ENCODE results near the gene LENG9. TPM values are rescaled to one million over a fixed set of nuclear protein-coding genes. Genes with fewer than 3 reads are reported as not detected.
"Not testable (repeated sequence)": the region's sequence is repeated elsewhere in the genome, so short reads cannot be mapped to it uniquely, and the experiment has no call there.

Gene LENG9
- total RNA-seq, 1 experiment from 2014 or later: 0.40 TPM

DNA sequence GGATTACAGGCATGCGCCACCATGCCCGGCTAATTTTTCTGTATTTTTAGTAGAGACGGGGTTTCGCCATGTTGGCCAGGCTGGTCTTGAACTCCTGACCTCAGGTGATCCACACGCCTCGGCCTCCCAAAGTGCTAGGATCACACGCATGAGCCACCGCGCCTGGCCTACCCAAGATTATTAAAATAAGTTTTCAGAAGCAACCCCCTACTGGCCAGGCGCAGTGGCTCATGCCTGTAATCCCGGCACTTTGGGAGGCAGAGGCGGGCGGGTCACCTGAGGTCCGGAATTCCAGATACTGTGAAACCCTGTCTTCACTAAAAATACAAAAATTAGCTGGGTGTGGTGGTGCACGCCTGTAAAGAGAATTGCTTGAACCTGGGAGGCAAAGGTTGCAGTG is 17.2 kb downstream of the LENG9 start:
- DNase-seq, H3K4me3 ChIP-seq, H3K27me3 ChIP-seq: not testable (repeated sequence)

DNA sequence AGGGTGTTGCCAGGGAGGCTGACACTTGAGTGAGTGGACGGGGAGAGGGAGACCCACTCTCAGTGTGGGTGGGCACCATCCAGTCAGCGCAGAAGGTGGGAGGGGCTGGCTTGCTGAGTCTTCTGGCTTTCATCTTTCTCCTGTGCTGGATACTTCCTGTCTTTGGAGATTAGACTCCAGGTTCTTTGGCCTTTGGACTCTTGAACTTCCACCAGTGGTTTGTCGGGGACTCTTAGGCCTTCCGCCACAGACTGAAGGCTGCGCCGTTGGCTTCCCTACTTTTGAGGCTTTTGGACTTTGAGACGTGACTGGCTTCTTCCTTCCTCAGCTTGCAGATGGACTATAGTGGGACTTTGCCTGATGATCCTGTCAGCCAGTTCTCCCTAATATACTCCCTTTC is 18.8 kb downstream of the LENG9 start:
- H3K36me3 ChIP-seq: peaks cover 3% of the 10 kb centered on the region; the same call in 1 of the 2 replicates
- H3K4me3 ChIP-seq: no peak overlapping the region
- no peak for DNase-seq
- H3K27me3 ChIP-seq: no peaks in the 10 kb centered on the region
- no peaks in the 10 kb centered on the region; the same call in 1 of the 2 replicates for H3K4me1 ChIP-seq
- H3K9me3 ChIP-seq (replicated peaks): no peaks in the 10 kb centered on the region
- no peak overlapping the region for H3K27ac ChIP-seq

More for the DNA sequence above, 17.2 kb downstream of the LENG9 start:
- peaks cover 11% of the 10 kb centered on the region for H3K36me3 ChIP-seq
- not testable (repeated sequence) for H3K4me1 ChIP-seq; H3K9me3 ChIP-seq (replicated peaks); H3K27ac ChIP-seq

DNA sequence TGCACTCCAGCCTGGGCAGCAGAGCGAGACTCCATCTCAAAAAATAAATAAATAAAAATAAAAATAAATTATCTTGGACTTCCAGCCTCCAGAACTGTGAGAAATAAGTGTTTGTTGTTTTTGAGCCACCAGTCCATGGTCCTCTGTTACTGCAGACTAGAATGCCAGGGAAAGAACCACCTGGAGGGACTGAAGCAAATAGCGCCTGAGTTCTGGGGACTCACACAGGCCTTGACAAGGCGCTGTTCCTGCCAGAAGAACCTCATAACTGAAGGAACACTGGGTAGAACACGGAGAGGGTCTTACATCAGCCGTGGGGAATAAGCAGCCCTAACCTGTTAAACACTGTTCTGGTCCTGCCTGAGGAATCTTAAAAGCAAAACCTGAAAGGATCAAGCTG is 22.9 kb downstream of the LENG9 start:
- Histone ChIP-seq H3K4me3 (no peak overlapping the region), H3K27me3 (no peaks in the 10 kb centered on the region), H3K9me3 (replicated peaks) (no peaks in the 10 kb centered on the region), H3K36me3 (peaks cover 3% of the 10 kb centered on the region), H3K4me1 (no peaks in the 10 kb centered on the region), H3K27ac (no peak overlapping the region)
- no peak for DNase-seq

DNA sequence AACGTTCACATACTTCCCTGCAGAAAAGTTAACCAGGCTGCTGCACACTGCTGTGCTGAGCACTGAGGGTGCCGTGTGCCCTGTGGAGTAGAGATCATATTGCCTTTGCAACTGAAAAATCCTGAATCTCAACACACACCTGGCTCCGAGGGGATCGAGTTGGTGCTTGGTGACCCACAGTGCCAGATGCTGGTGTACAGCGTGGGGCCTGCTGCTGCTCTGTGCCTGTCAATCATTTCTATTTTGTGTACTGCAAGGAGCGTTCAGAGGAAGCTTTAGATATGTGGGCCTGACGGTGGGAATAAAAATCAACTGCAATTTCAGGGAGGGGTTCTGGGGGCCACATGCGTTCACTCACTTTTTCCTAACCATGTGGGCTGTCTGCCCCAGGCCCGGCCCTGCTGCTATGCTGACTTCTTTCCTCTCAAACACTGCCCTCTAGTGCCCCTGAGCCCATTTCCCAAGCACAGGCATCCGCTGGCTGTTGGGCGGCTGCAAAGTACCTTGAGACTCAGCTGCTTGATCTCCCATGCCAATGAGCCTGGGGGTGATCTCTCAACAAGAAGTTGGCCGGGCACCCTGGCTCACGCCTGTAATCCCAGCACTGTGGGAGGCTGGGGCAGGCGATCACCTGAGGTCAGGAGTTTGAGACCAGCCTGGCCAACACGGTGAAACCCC is 24.3 kb downstream of the LENG9 start:
- Histone ChIP-seq H3K27ac (no peak overlapping the region), H3K9me3 (replicated peaks) (no peaks in the 10 kb centered on the region), H3K4me3 (no peak overlapping the region), H3K27me3 (no peaks in the 10 kb centered on the region), H3K36me3 (no peaks in the 10 kb centered on the region; the same call in none of the 2 replicates), H3K4me1 (no peaks in the 10 kb centered on the region)
- DNase-seq: peak in 1 of 2 experiments; percentile 42

DNA sequence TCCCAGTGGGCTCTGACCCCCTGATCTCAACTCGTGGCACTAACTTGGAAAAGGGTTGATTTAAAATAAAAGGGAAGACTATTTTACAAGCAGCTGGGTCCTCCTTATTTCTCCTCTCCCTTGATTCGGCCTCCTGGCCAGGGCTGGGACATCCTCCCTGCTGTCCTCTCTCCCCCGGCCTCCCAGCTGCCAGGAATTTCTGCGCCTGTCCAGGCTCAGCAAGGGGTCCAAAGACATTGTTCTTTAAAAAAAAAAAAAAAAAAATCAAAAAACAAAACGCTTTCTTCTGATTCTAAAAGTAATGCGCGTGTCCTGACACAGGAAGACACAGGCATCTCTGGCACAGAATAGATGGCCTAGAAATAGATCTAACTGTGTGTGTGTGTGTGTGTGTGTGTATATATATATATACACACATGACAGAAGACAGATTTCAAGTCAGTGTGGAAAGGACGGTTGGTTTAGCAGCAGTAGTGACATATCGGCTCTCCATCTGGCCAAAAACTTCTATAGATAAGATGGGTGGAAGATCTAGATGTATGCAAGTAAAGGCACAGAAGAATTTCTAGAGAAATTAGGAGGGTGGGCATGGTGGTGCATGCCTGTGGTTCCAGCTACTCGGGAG is 26.8 kb downstream of the LENG9 start:
- Histone ChIP-seq H3K27ac (no peak overlapping the region), H3K4me3 (no peak overlapping the region), H3K27me3 (no peaks in the 10 kb centered on the region), H3K36me3 (no peaks in the 10 kb centered on the region; the same call in 1 of the 2 replicates), H3K9me3 (replicated peaks) (no peaks in the 10 kb centered on the region), H3K4me1 (no peaks in the 10 kb centered on the region)
- no peak for DNase-seq

DNA sequence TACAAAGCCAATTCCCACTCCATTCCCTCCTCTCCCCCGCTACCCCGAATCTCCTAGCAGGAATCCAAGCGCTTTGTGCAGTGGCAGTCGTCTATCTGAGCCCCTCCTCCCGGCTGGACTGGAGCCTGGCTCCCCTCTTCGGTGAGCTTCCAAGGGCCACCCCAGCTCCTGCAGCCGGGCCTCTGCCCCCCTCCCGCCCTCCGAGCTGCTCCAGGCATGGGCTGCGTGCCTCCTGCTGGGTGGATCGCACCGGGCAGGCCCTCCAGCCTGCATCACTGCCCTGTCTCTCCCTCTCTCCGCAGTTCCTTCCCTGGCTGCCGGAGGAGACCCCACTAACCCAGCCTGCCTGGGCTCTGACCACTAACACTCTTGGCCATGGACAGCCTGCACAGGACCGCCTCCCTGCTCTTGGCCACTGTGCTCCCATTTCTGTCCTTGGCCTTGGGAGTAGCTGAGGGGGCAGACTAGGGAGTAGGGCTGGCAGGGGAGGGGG is 27.5 kb downstream of the LENG9 start:
- no peak for DNase-seq
- no peak overlapping the region for H3K27ac ChIP-seq
- H3K4me1 ChIP-seq: no peaks in the 10 kb centered on the region
- no peaks in the 10 kb centered on the region for H3K9me3 ChIP-seq (replicated peaks)
- no peaks in the 10 kb centered on the region; the same call in 1 of the 2 replicates for H3K36me3 ChIP-seq
- H3K4me3 ChIP-seq: no peak overlapping the region
- no peaks in the 10 kb centered on the region for H3K27me3 ChIP-seq

DNA sequence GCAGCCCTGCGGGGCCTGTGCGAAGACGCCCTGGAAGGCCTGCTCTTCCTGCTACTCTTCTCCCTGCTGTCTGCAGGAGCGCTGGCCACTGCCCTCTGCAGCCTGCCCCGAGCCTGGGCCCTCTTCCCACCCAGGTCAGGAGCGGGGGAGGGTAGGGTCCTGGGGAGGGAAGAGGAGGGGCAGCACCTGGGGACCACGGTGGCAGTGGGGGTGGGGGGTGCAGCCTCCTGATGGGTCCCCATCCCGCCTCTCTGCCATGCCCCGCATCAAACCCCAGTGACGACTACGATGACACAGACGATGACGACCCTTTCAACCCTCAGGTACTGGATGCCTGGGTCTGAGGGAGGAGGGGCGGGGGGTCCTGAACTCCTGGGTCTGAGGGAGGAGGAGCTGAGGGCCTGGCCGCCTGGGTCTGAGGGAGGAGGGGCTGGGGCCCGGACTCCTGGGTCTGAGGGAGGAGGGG is 28.0 kb downstream of the LENG9 start:
- H3K4me1 ChIP-seq: no peaks in the 10 kb centered on the region
- H3K27me3 ChIP-seq: no peaks in the 10 kb centered on the region
- H3K9me3 ChIP-seq (replicated peaks): no peaks in the 10 kb centered on the region
- no peak overlapping the region for H3K4me3 ChIP-seq
- no peak overlapping the region for H3K27ac ChIP-seq
- DNase-seq: no peak
- no peaks in the 10 kb centered on the region; the same call in 1 of the 2 replicates for H3K36me3 ChIP-seq

DNA sequence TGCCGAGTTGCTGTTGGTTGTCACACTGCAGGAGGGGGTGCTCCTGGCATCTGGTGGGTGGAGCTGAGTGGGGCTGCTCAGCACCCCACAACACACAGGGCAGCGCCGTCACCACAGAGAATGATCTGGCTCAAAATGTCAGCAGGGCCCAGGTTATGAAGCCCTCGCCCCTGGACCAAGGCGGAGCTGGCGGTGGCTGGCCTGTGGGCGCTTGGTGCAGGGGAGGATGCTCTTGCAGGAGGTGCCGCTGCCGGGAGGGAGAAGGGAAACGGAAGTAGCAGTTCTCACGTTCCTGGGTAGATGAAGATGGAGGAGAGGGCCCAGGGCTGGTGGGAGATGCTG is 28.7 kb downstream of the LENG9 start:
- H3K9me3 ChIP-seq (replicated peaks): no peaks in the 10 kb centered on the region
- H3K4me3 ChIP-seq: no peak overlapping the region
- no peak overlapping the region for H3K27ac ChIP-seq
- H3K27me3 ChIP-seq: peaks cover 5% of the 10 kb centered on the region; the same call in 1 of the 2 replicates
- no peak for DNase-seq
- no peaks in the 10 kb centered on the region; the same call in 1 of the 2 replicates for H3K36me3 ChIP-seq
- H3K4me1 ChIP-seq: no peaks in the 10 kb centered on the region

DNA sequence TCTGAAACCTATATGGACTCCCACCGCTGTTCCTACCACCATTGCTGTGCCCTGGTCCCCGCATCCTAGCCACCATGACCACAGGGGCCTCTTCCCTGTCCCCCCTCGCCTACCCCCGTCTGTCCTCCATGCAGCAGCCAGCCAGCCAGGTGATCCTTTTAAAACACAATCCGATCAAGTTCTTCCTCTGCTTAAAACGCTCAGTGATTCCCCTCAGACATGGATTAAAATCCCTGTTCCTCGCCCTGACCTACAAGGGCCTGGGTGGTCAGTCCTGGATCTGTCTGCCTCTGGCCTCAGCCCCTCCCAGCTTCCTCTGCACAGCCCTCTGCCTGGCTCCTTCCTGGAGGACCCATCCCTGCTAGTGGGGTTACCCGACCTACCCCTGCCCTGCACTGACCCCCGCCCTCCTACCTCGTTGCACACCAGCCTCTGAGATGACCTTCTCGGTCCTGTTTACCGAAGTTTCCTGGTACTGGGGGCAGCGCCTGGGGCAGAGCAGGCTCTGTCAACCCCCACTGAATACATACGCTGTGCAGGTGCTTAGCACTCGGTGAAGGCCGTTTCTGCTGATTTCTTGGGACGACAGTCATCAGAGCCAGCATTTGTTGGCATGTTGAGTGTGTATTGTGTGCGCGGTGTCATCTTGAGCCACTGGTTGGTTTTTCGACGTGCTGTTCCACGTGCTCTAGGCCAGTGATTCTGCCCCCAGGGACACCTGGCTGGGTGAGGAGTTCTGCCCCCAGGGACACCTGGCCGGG is 29.3 kb downstream of the LENG9 start:
- Histone ChIP-seq H3K4me1 (no peaks in the 10 kb centered on the region), H3K9me3 (replicated peaks) (no peaks in the 10 kb centered on the region), H3K4me3 (no peak overlapping the region), H3K36me3 (no peaks in the 10 kb centered on the region; the same call in 1 of the 2 replicates), H3K27ac (no peak overlapping the region), H3K27me3 (peaks cover 7% of the 10 kb centered on the region; the same call in 1 of the 2 replicates)
- no peak for DNase-seq

DNA sequence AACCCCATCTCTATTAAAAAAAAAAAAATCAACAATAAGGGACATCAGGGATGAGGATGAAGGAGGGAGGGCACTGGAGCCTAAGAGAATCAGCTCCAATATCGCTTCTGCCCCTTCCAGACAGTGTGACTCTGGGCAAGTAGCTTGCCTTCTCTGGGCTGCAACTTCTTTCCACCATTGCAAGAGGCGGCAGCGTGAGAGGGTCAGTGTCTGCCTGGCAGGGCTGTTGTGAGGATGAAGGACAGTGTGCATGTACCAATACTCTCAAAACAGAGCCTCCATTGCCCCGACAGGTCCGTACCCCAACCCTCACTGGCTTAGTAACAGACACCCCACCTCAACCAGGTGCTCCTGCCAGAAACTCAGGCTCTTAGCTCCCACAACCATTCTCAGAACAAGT is 29.9 kb downstream of the LENG9 start:
- H3K4me3 ChIP-seq: no peak overlapping the region
- H3K36me3 ChIP-seq: no peaks in the 10 kb centered on the region
- DNase-seq: no peak
- H3K9me3 ChIP-seq (replicated peaks): no peaks in the 10 kb centered on the region
- no peaks in the 10 kb centered on the region for H3K4me1 ChIP-seq
- H3K27ac ChIP-seq: no peak overlapping the region
- H3K27me3 ChIP-seq: peaks cover 7% of the 10 kb centered on the region; the same call in 1 of the 2 replicates

DNA sequence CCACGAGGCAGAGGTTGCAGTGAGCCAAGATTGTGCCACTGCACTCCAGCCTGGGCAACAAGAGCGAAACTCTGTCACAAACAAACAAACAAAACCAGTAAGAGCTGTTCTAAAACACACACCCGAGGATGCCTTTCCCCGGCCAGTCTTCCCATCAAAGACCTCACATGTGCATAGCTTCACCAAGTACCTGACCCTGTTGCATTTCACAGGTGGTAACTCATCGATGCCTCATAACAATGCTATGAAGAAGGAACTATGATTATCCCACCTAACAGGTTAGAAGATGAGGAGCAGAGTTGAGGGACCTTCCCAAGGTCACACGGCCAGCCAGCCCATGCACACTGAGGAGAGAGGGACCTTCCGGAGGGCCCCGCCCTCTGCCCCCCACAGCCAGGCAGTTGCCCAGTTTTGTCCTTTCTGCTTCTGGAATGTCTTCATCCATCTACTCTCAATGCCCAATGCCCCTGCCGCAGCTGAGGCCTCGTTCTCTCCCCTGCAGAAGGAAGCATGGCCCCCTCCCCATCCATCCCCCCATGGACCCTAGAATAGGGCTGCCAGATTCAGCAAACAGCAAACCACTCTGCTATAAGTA is 31.3 kb downstream of the LENG9 start:
- no peak for DNase-seq
- no peak overlapping the region for H3K4me3 ChIP-seq

DNA sequence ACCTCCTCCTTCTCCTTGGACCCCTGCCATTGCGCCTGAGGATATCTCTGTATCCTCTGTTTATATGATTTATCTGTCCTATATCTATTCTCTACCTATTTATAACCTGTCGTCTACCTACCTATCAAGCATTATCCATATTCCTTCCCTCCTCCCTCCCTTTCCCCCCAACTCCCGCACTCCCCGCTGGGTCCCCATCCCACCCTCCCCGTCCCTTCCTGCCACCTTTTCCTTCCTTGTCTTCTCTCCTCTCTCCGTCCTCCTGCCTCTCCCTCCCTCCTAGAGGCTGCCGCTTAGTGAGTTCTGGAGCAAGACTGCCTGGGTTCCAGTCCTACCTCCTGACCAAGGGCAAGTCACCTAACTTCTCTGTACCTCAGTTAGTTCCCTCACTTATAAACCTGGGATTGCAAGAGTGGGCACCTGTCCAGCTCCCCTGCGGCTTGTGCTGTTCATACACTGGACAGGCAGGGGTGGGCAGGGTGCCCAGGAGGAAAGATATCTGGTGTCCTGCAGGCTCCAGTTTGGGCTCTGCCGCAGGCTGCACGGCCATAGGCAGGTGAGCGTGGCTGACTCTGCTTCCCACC is 32.2 kb downstream of the LENG9 start:
- DNase-seq: peak in 1 of 2 experiments; percentile 28
- no peak overlapping the region for H3K27ac ChIP-seq
- no peaks in the 10 kb centered on the region for H3K9me3 ChIP-seq (replicated peaks)

More for the DNA sequence above, 31.3 kb downstream of the LENG9 start:
- H3K4me1 ChIP-seq: no peaks in the 10 kb centered on the region
- H3K27ac ChIP-seq: no peak overlapping the region
- H3K27me3 ChIP-seq: peaks cover 7% of the 10 kb centered on the region; the same call in 1 of the 2 replicates
- H3K36me3 ChIP-seq: no peaks in the 10 kb centered on the region
- no peaks in the 10 kb centered on the region for H3K9me3 ChIP-seq (replicated peaks)

DNA sequence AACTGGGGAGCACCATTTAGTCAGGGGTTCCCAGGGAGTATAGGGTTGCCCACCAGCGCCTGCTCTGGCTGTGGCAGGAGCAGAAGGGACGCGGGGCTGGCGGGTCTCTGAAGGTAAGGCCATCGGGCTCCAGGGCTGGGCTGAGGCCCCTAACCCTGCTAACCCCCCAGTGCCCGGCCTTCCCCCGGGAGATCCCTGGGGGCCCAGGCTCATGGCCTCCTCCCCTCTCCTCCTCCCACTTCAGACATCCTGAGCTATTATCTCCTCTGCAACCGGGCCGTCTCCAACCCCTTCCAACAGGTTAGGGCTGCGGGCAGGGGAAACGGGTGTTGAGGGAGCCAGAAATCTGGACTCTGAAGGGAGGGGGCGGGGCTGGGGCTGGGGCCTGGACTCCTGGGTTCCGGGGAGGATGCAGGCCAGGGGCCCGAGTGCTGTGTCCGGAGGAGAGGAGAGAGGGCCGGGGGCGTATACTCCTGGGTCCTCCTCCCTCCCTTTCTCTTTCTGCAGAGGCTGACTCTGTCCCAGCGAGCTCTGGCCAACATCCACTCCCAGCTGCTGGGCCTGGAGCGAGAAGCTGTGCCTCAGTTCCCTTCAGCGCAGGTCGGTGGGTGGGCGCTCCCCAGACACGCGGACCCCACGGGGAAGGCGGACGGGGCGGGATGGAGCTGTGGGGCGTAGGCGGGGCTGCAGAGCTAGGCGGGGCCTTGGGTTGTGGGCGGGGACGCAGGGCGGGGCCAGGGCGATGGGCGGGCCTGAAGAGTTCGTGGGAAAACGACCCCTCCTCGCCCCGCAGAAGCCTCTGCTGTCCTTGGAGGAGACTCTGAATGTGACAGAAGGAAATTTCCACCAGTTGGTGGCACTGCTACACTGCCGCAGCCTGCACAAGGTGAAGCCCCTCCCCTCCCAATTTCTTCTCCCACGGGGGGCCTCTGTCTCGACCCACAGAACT is 33.0 kb downstream of the LENG9 start:
- peak; percentile 37 to 52 for DNase-seq
- Histone ChIP-seq H3K27me3 (peaks cover 7% of the 10 kb centered on the region; the same call in 1 of the 2 replicates), H3K36me3 (no peaks in the 10 kb centered on the region), H3K27ac (no peak overlapping the region), H3K4me3 (no peak overlapping the region), H3K4me1 (no peaks in the 10 kb centered on the region), H3K9me3 (replicated peaks) (no peaks in the 10 kb centered on the region)

More for the DNA sequence above, 32.2 kb downstream of the LENG9 start:
- Histone ChIP-seq H3K36me3 (no peaks in the 10 kb centered on the region), H3K27me3 (peaks cover 7% of the 10 kb centered on the region; the same call in 1 of the 2 replicates), H3K4me3 (no peak overlapping the region), H3K4me1 (no peaks in the 10 kb centered on the region)

Measured in SJCRH30 (cell line).